Effector memory CD4-positive, alpha-beta T cell (primary cell): ENCODE data around the gene BRD7.
A peak's percentile ranks its signal among the peaks of the same experiment; 100 is the strongest.

Experiments
- DNase-seq, 3 donors: peaks; one replicate each; pipeline ENCODE4 v3.0.0-alpha.2; 2020
- H3K27ac ChIP-seq: 2 replicates; pipeline ENCODE4 v1.7.0; 2013; ENCODE audit warnings: mild to moderate bottlenecking, low read length, moderate library complexity; ENCODE audit not compliant: insufficient read depth, poor library complexity, severe bottlenecking
- H3K27me3 ChIP-seq: replicated peaks from 2 replicates; pipeline ENCODE4 v1.7.0; 2013; ENCODE audit warnings: mild to moderate bottlenecking, low read length; ENCODE audit not compliant: insufficient read depth, control insufficient read depth, poor library complexity, severe bottlenecking
- H3K36me3 ChIP-seq: 2 replicates; pipeline ENCODE4 v1.7.0; 2013; ENCODE audit warnings: mild to moderate bottlenecking, low read length, moderate library complexity; ENCODE audit not compliant: control insufficient read depth, insufficient read depth
- H3K4me1 ChIP-seq: 2 replicates; pipeline ENCODE4 v1.7.0; 2013; ENCODE audit warnings: low read length, mild to moderate bottlenecking; ENCODE audit not compliant: control insufficient read depth, insufficient read depth, poor library complexity, severe bottlenecking
- H3K4me3 ChIP-seq: 2 replicates; pipeline ENCODE4 v1.7.0; 2013; ENCODE audit warnings: low read length, low read depth, mild to moderate bottlenecking; ENCODE audit not compliant: insufficient read depth, poor library complexity, severe bottlenecking
- H3K9me3 ChIP-seq: 2 replicates; pipeline ENCODE4 v1.7.0; 2013; ENCODE audit warnings: mild to moderate bottlenecking, low read length, moderate library complexity; ENCODE audit not compliant: control insufficient read depth

BRD7 gene

GRCh38 chr16:50267651-50268050, 101.1 kb downstream of the BRD7 start:
- peaks cover 7% of the 10 kb centered on the region for H3K36me3 ChIP-seq
- no peaks in the 10 kb centered on the region for H3K27me3 ChIP-seq
- H3K4me3 ChIP-seq: peak overlapping the region; percentile 83
- H3K9me3 ChIP-seq: no peaks in the 10 kb centered on the region
- H3K27ac ChIP-seq: peak overlapping the region; percentile 83
- DNase-seq: peak in 1 of 3 donors; percentile 31
- H3K4me1 ChIP-seq: peaks cover 62% of the 10 kb centered on the region

- DNase-seq: no peak
- Histone ChIP-seq H3K27ac (peak overlapping the region; percentile 83), H3K9me3 (no peaks in the 10 kb centered on the region), H3K4me3 (peak overlapping the region; percentile 83), H3K27me3 (no peaks in the 10 kb centered on the region), H3K4me1 (peaks cover 57% of the 10 kb centered on the region), H3K36me3 (peaks cover 7% of the 10 kb centered on the region)
Measured at GRCh38 chr16:50267151-50267631, 101.6 kb downstream of the BRD7 start.

GRCh38 chr16:50266337-50267091, 102.3 kb downstream of the BRD7 start, which contains the start of gene ADCY7:
Gene ADCY7, plus strand, starts transcription at chr16:50266551. Its CDS starts 21,629 bp downstream, at chr16:50288180.
- H3K36me3 ChIP-seq: no peaks in the 10 kb centered on the region
- peak; percentile 71 to 80 (median 75) for DNase-seq
- H3K4me1 ChIP-seq: peaks cover 50% of the 10 kb centered on the region
- no peaks in the 10 kb centered on the region for H3K9me3 ChIP-seq
- H3K4me3 ChIP-seq: peak within 1 kb of the TSS; percentile 83
- H3K27me3 ChIP-seq: no peaks in the 10 kb centered on the region
- peak within 1 kb of the TSS; percentile 83 for H3K27ac ChIP-seq
